SK-MEL-5 (cell line): ENCODE results near the gene ZNF385A. TPM values are rescaled to one million over a fixed set of nuclear protein-coding genes. Genes with fewer than 3 reads are reported as not detected.

Source experiments
- DNase-seq: peaks from one replicate; pipeline ENCODE4 v3.0.0-alpha.2; 2016; ENCODE audit warnings: low read depth, low spot score
- in situ Hi-C: cut with HindIII; loops from 2 replicates; pipeline ENCODE4 v1.10.0; 2016; ENCODE audit warnings: low sequenced_read_pairs, high pct_unique_total_duplicates, low pct_unique_long_range_greater_than_20kb
- total RNA-seq: library from RNA; depleted of rRNA; stranded (reverse); fragments of >200 nt; shearing (Covaris generic); gene quantifications from 2 replicates; pipeline ENCODE4 v1.2.3, GENCODE V29; 2014

ZNF385A gene
- total RNA-seq, 1 experiment from 2014 or later, result 1.1 TPM

- no peak for DNase-seq
- in situ Hi-C loops, result no loop called here
These were observed 13.7 kb upstream of the ZNF385A start for GRCh38 chr12:54398218-54398617.

- in situ Hi-C loops, result no loop called here
- no peak for DNase-seq
These were observed 12.6 kb upstream of the ZNF385A start for GRCh38 chr12:54397157-54397556.

GRCh38 chr12:54395545-54395944 lies 11.0 kb upstream of the ZNF385A start:
- DNase-seq, result no peak
- in situ Hi-C loops, result no loop called here

GRCh38 chr12:54394986-54395385 lies 10.5 kb upstream of the ZNF385A start:
- DNase-seq, result no peak
- in situ Hi-C loops, result no loop called here

- in situ Hi-C loops, result no loop called here
- peak; percentile 81 for DNase-seq
These were observed 9.8 kb upstream of the ZNF385A start for GRCh38 chr12:54394281-54394719.

GRCh38 chr12:54393743-54394142 lies 9.2 kb upstream of the ZNF385A start:
- DNase-seq, result no peak
- in situ Hi-C loops, result no loop called here

GRCh38 chr12:54393207-54393609 lies 8.7 kb upstream of the ZNF385A start:
- DNase-seq, result no peak
- in situ Hi-C loops, result no loop called here

GRCh38 chr12:54392485-54393206 lies 8.1 kb upstream of the ZNF385A start:
- in situ Hi-C loops, result no loop called here
- DNase-seq, result no peak

- DNase-seq, result no peak
- in situ Hi-C loops, result no loop called here
These were observed 6.4 kb upstream of the ZNF385A start for GRCh38 chr12:54390668-54391551.

- in situ Hi-C loops, result no loop called here
- no peak for DNase-seq
These were observed 5.7 kb upstream of the ZNF385A start for GRCh38 chr12:54390176-54390667.

GRCh38 chr12:54389607-54390175 lies 5.2 kb upstream of the ZNF385A start:
- in situ Hi-C loops, result no loop called here
- DNase-seq, result no peak

GRCh38 chr12:54389134-54389508 lies 4.6 kb upstream of the ZNF385A start:
- DNase-seq, result no peak
- in situ Hi-C loops, result no loop called here

- in situ Hi-C loops, result no loop called here
- DNase-seq, result no peak
These were observed 4.0 kb upstream of the ZNF385A start for GRCh38 chr12:54388237-54389133.

GRCh38 chr12:54387114-54387467 lies 2.6 kb upstream of the ZNF385A start:
- in situ Hi-C loops, result no loop called here
- DNase-seq, result no peak

- no peak for DNase-seq
- in situ Hi-C loops, result no loop called here
These were observed 2.0 kb upstream of the ZNF385A start for GRCh38 chr12:54386403-54387113.

- DNase-seq, result no peak
- in situ Hi-C loops, result no loop called here
These were observed 850 bp upstream of the ZNF385A start for GRCh38 chr12:54385251-54385914.
